HG02763 (cell line): ENCODE data around the gene SETBP1.

Source experiments
- ATAC-seq: cut with Tn5 transposase; IDR thresholded peaks from one replicate; pipeline ENCODE4 v1.9.1; 2021; ENCODE audit warnings: mild to moderate bottlenecking, moderate library complexity; ENCODE audit not compliant: unreplicated experiment

SETBP1 gene

DNA sequence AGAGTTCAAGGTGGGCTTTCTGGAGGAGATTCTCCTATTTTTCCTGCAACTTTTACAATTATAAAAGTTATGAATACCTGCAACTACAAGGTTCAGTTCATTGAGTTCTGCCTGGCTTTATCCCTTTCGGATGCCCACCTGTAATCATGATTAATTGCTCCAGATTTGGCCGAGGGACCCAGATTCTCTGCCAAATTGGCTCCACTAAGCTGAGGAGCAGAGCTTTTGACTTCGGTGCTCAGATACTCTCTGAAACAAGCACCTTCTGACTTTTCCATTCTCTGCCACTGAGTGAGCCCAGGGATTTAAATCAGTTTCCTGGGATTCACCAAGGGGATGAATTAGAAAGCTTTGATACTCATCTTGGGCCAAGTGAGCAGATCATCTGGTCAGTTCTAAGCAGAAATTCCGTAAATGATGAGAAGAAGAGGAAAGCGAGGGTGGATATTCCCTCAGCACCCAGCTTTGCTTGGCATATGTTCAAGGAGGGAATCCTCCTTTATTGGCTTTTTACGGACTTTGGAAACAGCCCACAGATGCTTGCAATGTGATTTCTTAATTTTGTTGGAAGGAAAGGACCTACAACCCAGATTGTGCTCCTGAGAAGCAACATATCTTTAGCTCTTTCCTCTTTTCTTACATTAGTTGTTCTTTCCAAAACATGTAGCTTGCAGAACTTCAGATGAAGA, 179.2 kb downstream of the SETBP1 start:
- no peak for ATAC-seq

DNA sequence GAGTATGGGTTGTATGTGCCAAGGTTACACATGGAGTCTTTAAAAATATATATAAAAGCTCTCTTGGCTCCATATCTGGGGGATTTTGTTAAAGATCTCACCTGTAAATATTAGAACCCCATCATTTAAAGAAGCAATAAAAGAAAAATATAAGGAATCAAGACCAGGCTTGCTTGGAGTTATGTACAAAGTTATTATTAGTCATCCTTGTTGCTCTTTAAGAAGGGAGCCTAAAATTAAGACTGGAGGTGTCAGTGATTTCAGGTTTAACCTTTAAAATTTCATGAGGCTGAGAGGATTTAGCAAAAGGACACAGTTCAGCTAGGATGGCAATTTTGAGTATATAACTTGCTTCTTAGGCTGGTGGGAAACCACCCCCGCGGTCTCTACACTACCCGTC, 181.4 kb downstream of the SETBP1 start:
- no peak for ATAC-seq

DNA sequence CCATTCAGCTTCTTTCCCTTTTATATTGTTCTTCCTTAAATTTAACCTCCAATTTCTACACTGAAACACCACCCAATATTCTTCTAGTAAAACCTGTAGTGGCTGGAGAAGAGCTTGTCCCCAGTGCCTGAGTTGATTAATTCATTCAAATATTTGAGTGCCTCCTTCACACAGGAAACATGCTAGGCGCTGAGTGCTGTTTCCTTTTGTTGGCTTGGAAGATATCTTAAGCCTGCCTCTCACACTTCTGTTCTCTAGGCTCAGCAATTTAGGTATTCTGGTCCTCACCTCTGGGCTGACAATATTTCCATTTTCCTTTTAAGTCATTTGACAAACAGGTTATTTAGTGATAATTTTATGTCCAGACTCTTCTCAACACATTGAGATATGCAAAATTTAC, 185.4 kb downstream of the SETBP1 start:
- no peak for ATAC-seq

DNA sequence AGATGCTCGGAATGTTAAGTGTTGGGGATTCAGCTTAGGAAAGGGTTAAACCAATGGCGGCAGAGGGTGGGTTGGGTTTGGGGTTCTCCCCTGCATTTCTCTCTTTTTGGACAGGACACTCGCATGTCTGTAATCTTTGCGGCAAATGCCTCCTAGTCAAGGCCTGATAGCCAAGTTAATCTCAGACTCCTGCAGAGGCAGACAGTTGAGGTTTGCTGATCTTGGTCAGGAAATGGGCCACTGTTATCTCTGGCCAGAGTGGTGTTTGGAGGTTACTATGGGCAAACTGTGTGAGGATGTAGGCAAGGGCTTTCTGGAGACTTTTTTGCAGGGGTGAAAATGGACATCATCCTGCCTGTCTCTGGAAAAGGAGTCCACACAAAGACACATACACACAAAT, 188.8 kb downstream of the SETBP1 start:
- ATAC-seq = no peak

DNA sequence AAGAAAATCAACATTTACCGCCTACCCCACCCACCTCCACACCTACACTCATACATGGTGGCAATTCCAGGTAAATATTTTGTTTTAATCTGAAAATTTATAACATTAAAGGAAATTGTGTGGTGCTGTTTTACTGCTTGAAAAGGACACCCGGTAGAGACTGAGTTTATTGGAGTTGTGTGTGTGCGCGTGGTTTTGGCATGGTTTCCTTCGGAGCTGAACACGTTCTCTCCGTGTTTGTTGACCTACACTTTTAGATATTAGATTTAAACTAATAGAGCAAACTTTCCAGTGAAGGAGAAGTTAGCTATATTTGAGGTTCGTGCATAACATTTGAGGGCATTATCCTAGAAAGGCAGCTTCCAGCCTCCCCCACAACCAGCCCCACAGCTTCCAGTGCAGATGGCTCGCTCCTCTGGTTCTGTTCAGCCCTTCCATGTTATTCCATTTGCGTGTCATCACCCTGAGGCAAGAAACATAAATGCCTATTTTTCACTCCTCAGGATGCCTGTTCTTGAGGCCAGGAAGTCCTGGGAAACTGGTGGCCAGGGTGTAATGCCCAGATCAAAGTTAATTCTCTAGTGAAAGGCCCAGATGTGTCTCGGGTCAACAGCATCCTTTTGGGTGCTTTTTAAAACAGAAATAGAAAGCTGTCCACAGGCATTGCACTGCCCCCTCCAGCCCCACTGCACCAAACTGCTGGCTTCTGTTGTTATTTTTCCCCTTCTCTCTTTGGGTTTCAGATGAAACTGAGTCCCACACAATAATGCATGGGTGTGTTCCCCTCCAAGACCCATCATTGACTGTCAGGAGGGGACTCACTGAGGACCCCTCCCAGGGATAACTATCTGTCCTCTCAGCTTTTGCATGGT, 190.2 kb downstream of the SETBP1 start:
- ATAC-seq = peak; percentile 34

DNA sequence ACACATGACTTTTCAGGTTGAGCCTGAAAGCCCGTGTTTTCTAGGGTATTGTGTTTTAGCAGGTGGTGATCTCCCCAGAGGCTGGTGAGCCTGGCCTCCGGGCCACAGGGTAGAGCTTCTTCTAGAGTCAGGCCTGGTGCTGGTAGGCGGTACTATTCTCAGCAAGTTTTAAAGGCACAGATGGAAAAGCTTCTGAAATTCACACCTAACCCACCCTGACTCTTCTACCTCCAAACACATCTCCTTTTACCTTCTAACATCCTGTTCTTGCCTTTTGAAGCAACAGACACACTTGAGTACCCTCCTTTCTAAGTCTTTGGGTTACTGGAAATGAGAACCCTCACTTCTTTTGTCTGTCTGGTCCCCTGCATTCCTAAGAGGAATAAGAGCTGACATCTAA, 191.1 kb downstream of the SETBP1 start:
- ATAC-seq = peak; percentile 72

DNA sequence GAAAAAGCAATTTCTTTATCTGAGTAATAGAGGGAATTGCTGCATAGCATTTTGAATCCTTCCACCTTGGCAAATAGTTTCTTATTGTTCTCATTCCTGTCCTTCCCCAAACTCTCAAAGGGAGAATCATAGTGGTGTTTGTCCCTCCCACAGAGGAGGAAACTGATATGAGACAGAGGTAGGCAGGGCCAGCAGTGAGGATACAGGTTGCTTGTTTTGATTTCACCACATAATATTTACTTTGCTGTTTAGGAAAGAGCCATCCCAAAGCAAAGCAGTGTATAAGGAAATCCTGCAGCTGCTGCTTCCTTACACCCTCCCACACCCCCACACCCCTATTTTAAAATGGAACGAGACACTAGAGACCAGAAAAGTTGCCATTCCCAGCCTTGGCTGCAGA, 195.3 kb downstream of the SETBP1 start:
- ATAC-seq = no peak

DNA sequence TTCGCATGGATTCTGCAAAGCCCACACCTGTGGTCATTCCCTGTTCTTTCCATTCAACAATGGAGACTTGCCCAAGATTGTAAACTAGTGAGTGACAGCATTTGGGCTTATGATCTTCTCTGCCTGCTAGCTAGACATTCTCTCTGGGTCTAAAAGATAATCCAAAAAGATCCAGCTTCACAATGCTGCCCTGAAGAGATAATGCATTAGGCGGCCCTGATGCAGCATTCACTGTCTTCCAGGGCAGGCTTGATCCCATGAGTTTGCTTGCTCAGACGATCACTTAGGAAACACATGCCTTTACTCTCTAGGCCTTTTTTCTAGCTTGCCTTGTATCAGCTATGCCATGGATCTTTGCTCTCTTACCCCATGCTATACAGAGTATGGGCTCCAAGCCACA, 196.1 kb downstream of the SETBP1 start:
- ATAC-seq = no peak

DNA sequence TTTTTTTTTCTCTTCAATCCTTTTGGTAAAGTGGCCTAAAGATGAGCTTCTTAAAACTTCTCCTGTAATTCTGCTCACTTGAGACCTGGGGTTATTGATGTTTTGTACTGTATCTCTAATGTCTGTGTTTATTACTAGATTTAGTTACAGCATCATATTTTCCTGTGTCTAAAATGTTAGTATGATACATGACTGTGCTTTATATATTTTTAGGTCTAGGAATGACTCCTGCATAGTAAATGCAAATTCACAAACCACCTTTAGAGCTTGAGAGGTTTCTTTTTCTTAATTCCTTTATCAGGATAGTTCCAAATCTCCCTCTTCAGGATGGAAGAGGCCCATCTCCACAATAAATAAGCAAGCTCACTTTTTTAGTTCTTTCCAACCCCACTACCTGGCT, 197.6 kb downstream of the SETBP1 start:
- no peak for ATAC-seq

DNA sequence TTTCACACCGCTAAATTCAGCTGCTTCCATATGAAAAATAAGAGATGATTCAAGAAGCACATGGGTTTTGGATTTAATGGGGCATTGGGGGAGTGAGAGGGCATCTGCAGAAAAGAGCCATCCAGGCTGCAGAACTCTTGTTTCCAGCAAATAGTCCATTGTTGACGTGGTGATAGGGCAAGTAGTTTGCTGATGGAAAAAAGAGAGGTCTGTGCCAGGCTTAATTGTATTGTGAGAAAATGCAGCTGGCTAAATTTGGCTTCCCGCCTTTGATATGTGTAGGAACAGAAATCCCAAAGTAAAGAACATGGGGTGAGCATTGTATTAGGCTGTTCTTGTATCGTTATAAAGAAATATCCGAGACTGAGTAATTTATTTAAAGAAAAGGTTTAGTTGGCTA, 199.5 kb downstream of the SETBP1 start:
- no peak for ATAC-seq

DNA sequence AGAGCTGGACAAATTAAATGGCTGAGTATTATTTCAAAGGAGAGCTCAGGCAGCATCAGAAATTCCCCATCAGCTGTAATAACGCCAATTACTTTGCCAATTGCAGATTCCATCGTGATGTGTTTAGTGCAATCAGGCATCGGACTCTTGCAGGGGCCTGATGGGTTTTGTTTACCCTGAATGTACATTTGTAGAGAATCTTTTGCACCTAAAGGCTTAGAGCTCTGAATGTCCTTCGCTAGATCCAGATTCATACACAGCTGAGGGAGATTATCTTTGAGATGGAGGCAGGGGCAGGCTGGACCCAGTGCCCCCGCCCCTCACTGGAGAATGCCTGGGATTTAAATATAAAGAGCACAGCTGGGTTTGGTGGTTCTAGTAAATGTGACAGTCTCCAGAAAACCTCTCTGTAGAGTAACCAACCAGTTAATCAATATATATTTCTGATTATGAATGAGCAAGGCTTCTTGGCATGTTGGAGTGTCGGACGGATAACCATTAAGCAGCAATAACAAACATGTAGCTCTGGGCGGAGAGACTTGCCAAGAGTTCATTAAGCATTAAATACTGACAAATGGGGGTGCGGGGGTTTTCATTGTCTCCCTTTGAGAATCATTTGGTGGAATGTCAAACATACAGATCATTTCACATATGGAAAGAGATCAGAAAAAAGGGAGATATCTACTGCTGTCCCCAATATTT, 200.9 kb downstream of the SETBP1 start:
- no peak for ATAC-seq

DNA sequence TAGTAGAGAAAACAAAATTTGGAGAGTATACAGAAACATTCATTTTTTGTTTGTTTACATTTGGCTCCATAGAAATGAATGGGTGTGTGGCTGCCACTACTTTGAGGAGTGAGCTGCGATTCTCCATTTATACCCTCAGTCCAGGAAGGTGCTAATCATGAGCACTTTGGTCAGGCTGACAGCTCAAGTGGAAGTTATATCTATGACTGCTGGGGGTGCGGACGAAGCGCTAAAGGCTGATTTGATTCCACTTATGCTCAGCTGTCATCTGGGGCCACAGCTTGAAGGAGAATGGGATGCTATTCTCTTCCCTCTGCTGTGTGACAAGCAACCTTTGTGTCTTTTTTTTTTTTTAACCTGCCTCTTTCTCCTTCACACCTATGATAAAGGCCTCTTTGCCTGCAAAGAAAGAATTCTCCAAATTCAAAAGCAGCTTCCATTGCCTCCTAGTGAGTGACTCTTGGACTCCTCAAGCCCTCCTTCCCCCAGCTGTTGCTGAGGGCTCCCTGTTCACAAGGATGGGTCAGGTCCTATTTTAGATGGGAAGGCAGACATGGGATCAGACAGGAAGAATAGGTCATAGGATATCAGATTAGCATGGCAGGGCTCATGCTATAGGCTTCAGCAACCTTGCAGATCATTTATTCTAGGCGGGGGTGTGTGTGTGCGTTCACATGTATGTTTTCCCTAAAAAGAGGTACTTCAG, 201.6 kb downstream of the SETBP1 start:
- ATAC-seq = no peak

DNA sequence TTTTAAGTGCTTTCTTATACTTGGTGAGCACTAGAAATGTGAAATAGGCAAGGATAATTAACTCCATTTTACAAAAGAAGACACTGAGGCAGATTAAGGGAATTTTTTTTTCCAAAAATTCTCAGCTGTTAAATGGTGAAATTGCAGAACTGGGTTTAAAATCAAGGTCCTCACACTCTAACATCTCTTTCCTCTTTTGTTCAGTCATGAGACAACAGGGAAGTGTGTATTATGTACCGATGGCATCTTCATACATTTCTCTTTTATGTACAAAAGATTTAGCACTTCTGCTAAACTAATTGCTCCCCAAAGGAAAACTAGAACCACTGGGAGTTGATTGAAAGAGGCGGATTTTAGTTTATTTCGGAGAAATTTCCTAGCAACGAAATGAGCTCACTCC, 203.0 kb downstream of the SETBP1 start:
- no peak for ATAC-seq

DNA sequence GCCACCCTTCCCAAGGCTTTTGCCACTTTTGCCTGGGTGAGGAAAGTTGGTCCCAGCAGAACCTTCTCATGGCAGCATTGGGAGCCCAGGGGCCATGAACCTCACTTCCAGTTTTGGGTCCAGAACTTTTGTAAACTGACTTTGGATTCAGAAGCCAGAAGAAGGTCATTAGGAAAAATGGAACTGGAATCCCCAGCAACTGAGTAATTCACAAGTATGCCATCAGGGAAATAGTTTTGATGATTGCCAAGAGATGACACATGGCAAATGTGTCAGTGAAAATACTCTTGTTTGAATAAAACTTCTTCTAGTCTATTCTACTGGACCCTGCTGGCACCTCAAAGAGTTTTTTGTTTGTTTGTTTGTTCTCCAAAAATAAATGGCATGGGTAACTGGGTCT, 203.7 kb downstream of the SETBP1 start:
- no peak for ATAC-seq

DNA sequence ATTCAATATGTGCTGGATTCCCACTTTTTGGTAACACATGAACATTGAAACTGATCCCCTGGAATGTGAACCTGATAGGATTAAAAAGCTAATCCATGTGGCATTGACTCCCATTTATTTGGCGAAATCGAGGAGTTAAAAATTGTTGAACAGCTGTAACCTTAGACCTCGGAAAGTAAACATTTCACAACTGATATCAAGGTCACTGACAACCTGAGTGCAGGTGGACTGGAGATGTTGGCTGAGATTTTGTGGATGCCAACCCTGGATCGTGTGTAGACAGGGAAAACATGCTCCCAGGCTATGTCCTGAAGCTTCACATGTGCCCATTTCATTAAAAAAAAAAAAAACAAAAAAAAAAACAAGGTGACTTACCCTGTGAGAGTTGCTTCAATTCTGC, 204.8 kb downstream of the SETBP1 start:
- ATAC-seq = no peak

DNA sequence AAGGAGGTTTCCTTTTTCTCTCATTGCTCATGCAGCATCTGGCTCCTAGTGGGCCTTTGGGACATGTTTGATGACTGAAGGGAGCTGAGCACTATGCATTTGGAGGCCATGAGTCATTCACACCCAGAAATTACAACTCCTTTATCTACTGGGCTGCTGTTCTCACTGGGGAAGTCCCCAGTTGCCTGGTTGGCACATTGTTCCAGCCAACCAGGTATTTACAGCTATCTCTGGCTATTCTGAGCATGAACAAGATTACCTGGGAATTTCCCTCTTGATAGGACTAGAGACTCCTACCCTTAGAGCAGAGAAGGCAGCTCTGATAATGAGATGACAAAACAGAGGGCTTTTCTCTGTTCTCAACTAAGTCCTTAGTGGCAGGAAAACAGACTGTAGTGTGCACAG, 206.5 kb downstream of the SETBP1 start:
- ATAC-seq = peak; percentile 86

DNA sequence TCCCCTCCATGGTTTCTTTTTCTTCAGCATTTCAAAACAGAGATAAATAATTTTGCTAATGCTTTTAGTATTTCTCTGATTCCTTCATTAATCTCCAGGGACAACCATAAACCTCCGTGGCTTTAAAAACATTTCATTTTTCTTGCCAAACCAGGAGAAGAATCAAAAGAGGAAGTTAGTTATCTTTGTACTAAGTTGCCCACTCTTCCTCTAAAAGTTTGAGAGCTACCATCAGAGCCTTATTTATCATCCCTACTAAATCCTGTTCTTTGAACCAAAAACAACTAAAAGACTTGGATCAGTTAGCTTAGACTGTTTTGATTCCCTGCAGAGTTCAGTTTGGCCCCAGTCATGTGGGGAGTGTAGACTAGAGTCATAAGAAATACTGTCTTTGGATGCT, 208.4 kb downstream of the SETBP1 start:
- ATAC-seq = no peak

DNA sequence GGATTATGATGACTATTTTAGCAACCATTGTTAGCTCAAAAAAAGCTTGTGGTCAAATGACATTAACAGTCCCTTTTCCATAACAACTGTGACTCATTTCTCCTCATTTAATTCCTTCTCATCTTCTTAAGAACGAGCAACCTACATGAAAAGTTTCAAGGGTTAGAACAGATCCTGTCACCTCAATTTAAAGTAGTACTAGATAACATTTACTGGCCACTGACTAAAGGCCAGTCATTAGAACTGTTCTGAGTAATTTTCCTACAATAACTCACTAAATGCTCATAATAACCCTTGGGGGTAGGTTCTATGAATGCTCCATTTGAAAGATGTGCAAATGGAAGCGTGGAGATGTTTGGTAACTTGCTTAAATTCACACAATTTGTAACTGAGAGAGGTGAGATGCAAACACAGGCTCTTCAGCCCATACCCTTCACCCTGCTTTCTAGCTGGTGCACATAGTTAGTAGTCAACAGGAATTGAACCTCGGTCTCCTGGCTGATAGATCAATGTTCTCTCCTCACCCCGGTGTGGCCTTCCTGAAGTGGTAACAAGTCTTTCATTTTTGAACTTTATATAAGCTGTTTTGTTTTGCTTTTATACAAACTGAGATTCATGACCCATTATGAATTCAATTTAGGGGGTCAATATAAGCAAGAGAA, 212.5 kb downstream of the SETBP1 start:
- ATAC-seq = no peak

DNA sequence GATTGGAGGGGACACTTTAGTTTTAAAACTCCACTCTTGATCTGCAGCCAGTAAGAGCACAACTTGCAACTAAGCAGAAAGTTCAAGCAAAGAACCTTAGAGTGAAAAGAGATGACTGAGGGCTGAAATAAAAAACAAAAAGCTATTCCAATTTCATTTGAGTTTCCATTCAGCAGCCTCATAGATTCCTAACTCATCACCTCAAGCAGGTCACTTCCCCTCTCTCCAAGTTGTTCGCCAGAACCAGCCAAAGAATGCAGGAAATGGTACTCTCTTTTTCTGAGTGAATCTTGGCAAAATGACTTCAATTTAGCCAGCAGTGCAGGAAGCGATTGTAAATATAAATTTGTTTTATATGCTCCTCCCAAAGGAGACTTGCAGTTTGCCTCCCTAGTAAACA, 213.3 kb downstream of the SETBP1 start:
- ATAC-seq = no peak

DNA sequence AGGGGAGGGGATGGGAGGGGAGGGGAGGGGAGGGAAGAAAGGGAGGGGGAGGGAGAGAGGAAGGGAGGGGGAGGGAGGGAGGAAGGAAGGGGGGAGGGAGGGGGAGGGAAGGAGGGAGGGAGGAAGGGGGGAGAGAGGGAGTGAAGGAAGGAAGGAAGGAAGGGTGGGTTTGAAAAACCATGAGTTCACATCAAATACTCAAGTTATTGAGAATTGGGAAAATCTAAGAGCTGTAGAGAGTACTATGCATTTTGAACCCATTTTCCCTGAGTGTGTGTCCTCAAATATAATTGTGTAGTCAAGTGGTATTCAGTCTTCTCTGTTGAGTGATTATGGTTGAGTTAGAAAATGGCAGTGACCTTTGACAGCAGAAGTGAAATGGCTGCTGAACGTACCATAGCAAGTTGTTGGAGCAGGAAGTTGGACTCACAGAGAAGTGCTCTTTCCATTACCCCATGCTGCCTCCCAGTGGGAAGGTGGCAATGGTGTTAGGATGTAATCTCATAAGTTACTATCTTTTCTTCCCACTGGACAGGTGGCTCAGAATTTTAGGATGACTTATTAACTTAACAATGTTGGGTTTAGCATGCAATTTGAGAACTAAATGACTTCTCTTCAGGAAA, 214.6 kb downstream of the SETBP1 start:
- peak; percentile 68 for ATAC-seq
